HG03558 (cell line): Measurements from ENCODE around the gene ACTR2.
A peak's percentile ranks its signal among the peaks of the same experiment; 100 is the strongest.

ENCODE experiments used
- ATAC-seq: cut with Tn5 transposase; IDR thresholded peaks from one replicate; pipeline ENCODE4 v1.9.1; 2021; ENCODE audit warnings: moderate number of reproducible peaks; ENCODE audit not compliant: unreplicated experiment; ENCODE audit errors: extremely low read depth

ACTR2 gene

DNA sequence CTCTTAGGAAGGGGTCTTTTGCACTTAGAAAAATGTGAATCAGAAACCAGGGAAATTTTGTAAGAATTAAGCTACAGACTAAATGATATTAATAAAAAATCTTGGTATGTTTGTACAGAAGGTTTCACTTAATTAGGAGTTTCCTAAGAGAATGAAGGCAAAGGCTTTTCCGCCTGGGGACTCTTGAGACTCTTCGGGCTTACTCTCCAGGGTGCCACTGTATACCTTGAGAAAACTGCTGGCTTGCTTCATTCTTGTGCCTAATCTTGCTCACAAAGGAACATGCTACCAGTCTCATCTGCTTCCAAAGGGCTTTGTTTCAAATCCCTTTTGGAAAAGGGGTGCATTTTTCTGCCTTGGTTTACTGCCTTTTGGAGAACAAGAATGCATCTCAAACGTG lies 49.5 kb downstream of the ACTR2 start:
- ATAC-seq: no peak

DNA sequence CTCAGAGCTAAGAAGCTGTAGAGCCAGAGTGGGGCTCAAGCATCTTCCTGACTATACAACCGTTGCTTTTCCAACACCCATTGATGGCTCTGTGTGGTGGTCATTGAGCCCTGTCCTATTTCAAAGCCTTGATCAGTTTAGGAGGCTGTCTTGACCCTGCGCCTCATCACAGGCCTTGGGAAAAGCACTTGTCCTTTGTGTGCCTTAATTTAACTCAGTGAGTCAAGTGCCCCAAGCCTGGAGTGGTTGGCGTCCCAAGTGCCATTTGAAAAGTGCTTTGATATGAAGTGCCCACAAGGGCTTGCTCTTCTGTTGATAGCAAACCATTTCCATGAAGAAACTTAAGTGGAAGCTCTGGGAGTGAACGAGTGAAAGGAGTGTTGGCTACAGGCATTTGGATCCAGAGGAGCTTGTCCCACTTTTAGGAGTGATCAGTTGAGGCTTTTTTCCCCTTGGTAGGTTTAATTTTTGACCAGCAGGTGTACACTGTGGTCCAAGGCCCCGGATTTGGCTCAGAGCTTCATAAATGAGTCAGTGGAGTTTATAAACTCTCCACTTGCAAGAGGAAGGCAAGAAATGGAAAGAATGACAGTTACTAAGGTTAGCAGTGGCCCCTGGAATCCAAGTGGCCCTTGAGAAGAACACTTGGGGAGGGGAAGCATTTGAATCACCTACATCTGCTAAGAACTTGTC lies 50.3 kb downstream of the ACTR2 start:
- ATAC-seq: no peak

DNA sequence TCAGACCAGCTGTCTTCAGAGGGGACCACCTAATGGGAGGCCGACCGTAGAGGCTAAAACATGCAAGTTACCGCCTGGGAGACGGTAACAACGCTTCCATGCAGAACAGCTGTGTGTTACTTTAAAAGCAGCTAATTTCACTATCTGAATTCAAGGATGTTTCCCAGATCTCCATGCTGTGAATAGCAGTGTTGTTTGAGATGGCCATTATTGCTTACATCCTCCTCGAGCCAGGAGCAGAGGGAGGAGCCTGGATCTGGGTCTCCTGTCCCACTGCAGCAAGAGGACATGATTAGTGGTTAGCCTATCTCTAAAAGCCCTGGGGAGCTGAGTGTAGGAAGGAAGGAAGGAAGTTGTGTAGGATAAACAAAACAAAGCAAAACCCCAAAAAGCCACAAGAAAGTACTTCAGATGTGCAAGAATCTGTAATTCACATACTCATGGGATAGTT lies 50.9 kb downstream of the ACTR2 start:
- no peak for ATAC-seq

DNA sequence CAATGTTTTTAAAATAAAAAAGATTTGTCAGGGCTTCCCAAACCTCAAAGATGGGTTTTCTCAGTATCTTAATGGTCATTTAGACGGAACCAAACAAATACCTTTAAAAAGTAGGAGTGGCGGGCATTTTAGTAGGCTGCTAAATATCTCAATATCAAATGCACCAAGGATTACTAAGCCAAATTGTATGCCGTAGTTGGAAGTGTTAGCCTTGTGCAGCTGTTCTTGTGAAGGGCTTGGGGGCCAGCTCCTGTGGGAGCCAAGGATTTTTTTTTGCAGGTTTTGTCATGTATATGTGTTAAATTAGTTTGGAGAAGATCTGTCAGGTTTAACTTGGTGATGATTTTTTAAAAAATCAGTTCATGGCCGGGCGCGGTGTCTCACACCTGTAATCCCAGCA lies 52.1 kb downstream of the ACTR2 start:
- no peak for ATAC-seq

DNA sequence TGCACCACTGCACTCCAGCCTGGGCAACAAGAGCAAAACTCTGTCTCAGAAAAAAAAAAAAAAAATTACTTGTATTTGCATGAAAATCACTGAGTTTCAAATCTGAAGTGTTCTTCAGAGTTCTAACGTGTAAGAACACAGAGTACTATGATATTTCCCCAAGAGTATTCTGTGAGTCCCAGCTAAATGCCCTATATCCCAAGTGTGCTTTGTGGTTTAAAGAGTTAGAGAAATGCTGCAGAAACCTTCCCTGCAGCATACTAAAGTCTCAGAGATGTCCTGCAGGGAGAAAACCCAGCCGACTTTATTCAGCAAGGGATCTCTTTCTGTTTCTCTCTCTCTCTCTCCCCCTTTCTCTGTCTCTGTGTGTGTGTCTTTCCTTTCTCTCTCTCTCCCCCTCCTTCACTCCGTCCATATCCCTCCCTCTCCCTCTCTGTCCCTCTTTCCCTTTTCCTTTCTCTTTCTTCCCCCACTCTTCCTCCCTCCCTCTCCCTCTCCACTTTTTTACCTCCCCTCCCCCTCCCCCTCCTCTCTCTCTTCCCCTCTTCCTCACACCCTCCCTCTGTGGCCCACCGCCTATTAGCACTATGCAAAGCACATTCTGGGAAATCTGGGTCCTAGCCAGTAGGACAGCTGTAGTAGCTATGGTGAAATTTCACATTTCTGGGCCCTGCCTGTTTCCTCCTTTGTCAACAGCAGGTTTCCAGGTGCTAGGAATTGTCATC lies 54.2 kb downstream of the ACTR2 start:
- ATAC-seq: no peak

DNA sequence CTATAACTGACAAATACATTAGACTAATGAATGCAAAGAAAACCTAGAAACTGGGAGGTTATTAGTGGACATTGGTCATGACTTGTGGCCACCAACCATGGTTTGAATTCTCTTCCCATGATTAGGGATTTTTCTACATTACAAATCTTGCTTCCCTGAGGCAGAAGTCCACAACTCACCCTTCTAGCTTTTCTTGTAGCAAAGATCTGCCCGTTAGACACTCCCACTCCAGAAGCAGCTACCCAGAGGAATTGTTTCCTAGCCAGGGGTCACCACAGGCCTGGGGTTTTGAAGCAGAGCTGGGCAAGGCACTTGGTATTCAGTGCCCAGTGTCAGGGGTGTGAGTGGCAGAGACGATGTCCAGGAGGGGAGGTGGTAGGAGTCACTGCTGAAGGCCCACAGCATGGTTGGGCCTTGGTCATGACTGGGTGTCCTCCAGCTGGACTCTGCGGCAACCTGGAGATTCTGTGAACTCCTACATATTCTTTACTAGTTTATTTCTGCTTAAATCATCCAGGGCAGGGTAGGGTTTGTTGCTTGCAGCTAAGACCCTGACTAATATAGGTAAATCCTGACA lies 54.9 kb downstream of the ACTR2 start:
- no peak for ATAC-seq

DNA sequence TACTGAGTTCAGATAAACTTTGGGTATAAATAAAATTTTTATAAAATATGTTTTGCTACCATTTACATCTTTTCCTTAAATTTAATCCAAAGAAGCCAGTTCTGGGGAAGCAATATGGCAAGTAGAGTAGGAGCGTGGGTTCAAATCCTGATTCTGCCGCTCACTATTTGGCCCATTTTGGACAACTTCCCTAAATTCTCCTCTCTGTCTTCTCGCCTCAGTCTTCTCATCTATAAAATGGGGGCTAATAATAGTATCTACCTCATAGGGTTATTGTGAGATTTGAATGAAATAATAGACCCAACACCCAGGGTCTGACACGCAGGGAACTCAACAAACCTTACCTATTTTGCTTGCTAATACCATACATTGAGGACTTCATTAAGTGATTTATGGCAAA lies 59.7 kb downstream of the ACTR2 start:
- ATAC-seq: no peak

DNA sequence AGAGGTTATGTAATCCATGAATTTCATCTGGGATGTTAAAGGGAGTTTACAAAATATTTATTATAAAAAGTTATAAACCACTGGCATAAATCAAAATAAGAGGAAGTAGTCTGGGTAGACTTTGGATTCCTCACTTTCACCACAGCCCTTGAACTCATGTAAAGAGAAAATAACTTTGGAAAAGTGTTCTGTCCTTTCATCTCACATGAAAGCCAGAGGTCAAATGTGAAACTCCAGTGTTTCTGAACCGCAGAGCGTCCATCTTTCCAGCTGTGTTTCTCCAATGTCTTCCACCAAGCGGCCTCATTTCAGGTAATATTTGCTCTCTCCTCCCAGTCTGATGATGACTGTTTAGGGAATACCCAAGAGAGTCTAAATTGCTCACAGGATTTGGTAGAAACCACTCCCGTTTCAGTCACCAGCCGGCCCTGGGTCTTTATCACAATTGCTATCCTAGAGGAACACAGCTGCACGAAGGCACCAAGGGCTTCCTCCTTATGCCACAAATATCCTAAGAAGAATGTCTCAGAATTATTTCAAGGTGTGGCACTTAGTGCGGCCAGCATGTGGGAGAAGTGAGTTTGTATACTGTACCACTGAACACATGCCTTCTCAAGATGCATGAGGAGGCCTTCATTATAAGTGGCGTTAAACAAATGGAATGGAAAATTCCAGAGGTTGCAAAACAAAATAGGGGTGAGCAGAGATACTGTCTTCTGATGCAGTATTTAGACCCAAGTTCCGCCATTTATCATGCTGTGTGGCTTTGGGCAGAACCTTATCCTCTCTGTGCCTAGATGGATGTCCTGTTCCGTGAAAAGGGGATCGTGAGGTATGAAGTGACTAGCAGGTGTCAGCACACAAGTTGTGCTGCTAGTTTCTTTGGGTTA lies 63.8 kb downstream of the ACTR2 start:
- ATAC-seq: no peak

DNA sequence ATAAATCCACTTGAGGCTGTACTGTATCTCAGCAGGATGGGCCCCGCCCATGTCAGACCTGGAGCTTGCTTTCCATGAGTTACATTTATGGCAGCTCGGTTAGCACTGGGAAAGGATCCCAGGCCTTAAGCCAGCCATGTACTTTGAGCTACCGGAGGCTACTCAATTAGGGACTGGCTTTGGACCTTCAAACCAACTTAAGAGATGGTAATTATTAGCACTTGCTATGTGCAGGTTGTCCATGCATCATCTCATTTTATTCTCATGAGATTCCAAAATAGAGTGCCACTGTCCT lies 64.4 kb downstream of the ACTR2 start:
- ATAC-seq: no peak

DNA sequence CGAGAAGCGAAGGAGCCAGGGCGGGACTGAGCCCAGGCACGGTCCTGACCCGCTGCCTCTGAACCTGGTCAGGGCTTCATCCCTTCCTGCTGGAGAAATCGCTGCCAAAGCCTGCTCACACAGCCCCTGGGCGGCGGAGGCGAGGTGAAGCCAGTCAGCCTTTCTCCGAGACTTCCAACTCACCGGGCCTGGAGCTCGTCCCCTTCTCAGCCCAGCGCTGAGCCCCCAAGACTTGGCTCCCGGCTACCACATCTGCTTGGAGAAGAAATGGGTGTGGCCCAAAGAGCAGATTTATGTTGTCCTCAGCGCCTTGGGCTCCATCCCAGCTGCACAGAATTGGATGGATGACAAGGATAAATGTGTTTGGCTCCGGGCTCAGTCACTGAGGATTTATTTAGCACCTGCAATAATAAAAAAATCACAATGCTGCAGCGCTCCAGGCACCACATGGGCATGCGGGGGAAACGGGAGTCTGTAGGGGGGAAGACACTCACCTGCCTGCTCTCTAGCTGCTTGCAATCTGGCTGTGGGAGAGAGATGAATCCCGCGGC lies 64.9 kb downstream of the ACTR2 start:
- no peak for ATAC-seq

DNA sequence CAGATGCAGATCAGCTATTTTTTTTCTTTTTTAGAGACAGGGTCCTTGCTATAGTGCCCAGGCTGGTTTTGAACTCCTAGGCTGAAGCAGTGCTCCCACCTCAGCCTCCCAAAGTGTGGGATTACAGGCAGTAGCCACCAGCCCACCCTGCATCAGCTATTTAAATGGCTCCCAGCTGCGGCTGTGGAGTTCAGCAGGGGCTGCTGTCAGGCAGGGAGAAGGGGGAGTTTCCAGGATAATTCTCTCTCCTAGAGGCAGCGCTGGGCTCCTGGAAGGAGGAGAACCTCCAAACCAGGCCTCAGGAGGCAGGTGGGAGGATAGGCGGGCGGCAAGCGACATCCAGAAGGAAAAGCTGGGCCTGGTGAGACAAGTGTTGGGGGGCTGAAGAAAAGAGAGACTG lies 65.7 kb downstream of the ACTR2 start:
- ATAC-seq: no peak

DNA sequence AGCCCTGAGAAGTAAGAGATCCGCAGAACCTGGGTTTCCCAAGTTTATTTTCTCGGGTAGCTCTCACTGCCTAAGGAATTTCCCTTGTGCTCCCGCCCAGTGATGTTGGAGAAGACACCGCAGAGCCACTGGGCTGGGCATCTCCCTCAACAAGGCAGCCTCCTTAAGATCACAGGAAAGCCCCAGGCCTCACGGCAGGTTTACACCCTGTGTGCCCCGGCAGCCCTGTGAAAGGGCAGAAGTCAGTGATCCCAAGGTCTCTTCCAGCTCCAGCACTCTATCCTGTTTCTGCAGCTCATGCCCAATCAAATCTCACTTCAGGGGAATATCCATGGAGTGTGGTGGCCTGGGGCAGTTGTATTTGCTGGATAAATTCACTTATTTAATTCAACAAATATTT lies 66.5 kb downstream of the ACTR2 start:
- no peak for ATAC-seq

DNA sequence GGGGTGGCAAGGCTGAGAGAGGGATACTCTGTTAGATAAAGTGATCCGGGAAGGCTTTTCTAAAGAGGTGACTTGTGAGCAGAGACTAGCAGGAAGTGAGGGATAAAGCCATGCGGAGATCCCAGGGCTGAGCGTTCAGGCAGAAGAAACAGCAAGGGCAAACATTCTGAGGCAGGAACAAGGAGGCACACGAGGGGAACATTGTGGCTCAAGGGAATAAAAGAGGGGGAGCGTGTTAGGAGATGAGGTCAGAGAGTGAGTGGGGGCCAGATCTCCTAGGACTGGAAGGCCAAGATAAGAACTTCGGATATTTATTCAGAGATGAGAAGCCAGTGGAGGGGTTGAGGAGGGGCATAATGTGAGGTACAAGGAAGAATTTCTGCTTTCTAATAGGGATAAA lies 67.1 kb downstream of the ACTR2 start:
- ATAC-seq: no peak

DNA sequence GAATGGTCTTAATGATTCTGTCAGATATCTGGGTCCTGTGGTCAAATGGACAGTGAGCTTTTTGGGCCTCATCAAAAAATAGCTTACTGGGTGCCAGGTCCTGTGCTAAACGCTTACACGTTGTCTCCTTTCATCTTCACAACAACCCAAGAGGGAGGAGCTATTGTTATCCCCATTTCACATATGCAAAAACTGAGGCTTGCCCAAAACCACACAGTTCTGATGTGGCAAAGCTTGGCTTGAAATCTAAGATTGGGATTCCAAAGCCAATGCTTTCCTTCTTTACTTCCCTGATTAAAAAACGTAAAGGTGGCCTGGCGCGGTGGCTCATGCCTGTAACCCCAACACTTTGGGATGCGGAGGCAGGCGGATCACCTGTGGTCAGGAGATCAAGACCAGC lies 69.3 kb downstream of the ACTR2 start:
- ATAC-seq: no peak

DNA sequence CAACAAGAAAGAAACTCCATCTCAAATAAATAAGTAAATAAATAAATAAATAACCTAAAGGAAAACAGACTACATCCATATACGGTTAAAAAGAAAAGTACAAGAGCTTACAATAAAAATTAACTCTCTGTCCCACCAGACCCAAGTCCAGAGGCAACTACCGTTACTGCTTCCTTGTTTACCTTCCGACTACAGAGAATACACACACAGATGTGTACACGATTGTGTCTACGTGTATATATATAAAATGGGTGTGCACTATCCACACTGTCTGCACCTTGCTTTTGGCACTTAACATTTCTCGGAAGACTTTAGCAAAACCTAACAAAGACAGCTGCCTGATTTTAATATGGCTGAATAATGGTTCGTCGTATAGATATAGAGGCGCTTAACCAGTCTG lies 69.9 kb downstream of the ACTR2 start:
- no peak for ATAC-seq

DNA sequence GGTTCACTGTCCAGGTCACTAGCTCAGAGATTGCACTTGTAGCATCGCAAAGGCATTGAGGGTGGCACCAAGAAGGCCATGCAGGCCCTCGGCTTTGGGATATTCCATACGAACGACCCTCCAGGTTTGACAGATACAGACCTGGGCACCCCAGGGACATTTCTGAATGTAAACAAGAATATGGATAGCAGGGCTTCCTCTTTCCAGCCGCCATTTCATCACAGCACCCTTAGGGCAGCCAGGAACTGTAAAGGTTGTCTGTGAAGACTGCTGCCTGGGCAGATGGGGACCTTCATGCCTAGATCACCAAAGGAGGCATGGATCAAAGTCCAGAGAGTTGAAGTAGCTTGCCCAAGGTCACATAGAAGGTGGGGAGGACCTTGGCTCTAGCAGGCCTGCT lies 70.5 kb downstream of the ACTR2 start:
- ATAC-seq: no peak

DNA sequence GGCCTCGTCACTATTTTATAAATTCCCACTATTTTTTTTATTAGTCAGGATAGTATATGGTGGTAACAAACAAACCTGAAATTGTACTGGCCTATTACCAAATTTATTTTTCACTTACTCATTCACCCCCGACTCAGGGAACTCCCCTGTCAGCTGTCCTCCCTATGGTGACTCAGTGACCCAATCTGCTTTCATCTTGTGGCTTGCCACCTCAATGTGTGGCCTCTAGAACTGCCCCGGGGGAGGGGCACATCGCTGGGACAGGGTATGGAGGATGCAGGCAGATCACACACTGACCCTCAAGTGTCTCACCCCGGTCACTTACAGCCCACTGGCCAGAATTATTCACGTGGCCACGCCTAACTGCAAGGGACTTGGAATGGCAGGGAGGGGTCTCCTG lies 71.6 kb downstream of the ACTR2 start:
- no peak for ATAC-seq

DNA sequence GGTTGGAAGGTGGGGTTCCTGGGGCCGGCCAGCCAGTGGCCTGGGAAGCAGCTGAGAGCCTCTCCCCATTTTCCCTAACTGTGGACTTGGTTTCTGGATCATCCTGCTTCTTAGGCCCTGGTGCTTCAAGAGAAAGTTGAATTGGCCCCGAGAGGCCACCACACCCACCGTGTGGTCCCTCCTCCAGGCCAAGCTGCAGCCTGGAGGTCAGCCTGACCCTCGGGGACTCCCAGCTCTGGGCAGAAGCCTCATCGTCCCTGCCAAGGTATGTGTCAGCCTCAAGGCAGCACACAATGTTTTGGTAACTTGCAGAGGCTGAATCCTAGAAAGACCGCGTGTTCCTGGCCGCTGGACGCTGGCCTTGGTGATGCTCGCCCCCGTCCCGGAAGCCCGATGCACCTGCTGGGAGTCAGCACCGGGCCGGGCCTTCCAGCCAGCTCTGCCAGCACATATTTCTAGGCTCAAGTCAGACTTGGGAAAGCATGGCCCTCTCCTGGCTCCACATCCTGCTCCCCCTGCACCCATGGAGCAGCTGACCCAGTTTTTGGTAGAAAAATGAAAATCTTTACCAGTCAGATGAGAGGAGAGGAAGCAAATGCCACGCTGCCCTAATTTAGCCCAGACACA lies 72.6 kb downstream of the ACTR2 start:
- ATAC-seq: no peak

DNA sequence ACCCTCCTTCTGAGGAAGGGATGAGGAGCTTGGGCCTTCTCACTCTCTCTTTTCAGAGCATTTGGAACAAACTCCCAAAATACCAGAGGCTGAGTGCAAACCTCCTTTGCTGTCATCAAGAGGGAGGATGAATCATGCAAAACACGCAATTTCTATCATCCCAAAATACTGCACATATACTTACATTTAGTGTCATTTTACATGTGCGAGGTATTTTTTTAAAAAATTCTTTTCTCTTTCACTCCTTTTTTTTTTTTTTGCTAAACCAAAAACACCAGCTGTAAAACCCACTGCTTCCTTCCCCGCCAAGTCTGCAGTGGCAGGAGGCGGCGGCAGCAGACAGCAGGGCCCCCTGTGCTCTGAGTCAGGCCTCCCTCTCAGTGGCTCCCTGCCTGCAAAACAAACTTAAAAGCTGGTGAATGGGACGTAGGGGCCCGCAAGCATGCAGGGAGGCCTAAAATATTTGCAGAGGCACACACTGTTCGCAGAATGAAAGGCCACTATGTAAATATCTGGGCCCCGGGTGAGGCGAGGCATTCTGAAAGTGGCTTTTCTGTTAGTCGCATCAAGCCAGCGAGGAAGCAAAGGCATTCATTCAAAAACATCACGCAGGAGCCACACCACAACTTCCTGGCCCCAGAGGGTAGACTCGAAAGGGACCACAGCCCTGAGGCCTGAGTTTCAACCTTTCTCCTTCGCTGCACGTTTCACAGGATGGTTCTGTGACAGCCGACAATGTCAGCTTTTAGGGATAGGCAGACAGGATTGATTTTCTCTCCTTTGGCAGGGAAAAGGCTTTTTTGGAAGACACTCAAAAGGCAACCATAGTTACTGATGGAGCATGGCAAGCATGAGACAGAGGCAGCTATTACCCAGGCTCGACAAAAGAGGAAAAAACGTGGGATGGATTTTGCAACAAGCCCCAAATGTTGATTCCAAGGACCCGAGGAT lies 73.4 kb downstream of the ACTR2 start:
- peak; percentile 57 for ATAC-seq
